K562 (cell line): ENCODE data around the gene USF2. TPM values are rescaled to one million over a fixed set of nuclear protein-coding genes. Genes with fewer than 3 reads are reported as not detected.
A peak's percentile ranks its signal among the peaks of the same experiment; 100 is the strongest.

Source experiments
- CHD4 ChIP-seq: fragments of 200-600 bp; sonication (generic); IDR thresholded peaks from 3 replicates; pipeline ENCODE4 v1.6.1; 2012; ENCODE audit warnings: low read depth, mild to moderate bottlenecking, mixed read lengths, low read length, inconsistent platforms; ENCODE audit not compliant: insufficient read depth, insufficient replicate concordance, poor library complexity, severe bottlenecking
- CTBP1 ChIP-seq: fragments of 450-650 bp; IDR thresholded peaks from 2 replicates; pipeline ENCODE4 v1.6.1; 2016; ENCODE audit warnings: borderline replicate concordance
- HDAC2 ChIP-seq: fragments of 450-650 bp; IDR thresholded peaks from 2 replicates; pipeline ENCODE4 v1.6.1; 2016; ENCODE audit warnings: mild to moderate bottlenecking
- IFI16 ChIP-seq: fragments of 250-450 bp; sonication (Bioruptor Pico); IDR thresholded peaks from 2 replicates; pipeline ENCODE4 v2.1.2; 2022; ENCODE audit warnings: mild to moderate bottlenecking, inconsistent platforms
- JUND ChIP-seq, 2 experiments: IDR thresholded peaks; 2 replicates in 1 of 2; 3 replicates in 1 of 2; pipeline ENCODE4 v1.6.1; 2011; ENCODE audit warnings: borderline replicate concordance in 2 of 2, low read depth in 2 of 2, low read length in 2 of 2, improper control_type of control experiment in 1 of 2, missing biosample characterization in 1 of 2, missing genetic modification characterization in 1 of 2, missing genetic modification reagents in 1 of 2
- KDM2B ChIP-seq: fragments of 250-450 bp; sonication (Bioruptor Pico); IDR thresholded peaks from 2 replicates; pipeline ENCODE4 v1.8.0; 2021; ENCODE audit warnings: mild to moderate bottlenecking, moderate library complexity
- MTA3 ChIP-seq: fragments of 450-650 bp; formaldehyde crosslinking; IDR thresholded peaks from 2 replicates; pipeline ENCODE4 v1.6.1; 2017; ENCODE audit warnings: mild to moderate bottlenecking, borderline replicate concordance
- MYC ChIP-seq, 2 experiments: fragments of 250-450 bp in 1 of 2; sonication (Bioruptor Pico) in 1 of 2; IDR thresholded peaks; 2 replicates each; pipeline versions ENCODE4 v1.5.1 to v1.6.1; 2012 to 2021; ENCODE audit warnings: low read depth in 2 of 2, borderline replicate concordance in 1 of 2, improper control_type of control experiment in 1 of 2, low read length in 1 of 2, mild to moderate bottlenecking in 1 of 2, moderate library complexity in 1 of 2
- NR3C1 ChIP-seq: sonication (generic); formaldehyde crosslinking; IDR thresholded peaks from 2 replicates; pipeline ENCODE4 v1.8.1; 2022; ENCODE audit warnings: missing genetic modification reagents
- PHF20 ChIP-seq: fragments of 450-650 bp; IDR thresholded peaks from 2 replicates; pipeline ENCODE4 v1.6.1; 2018; ENCODE audit not compliant: partially characterized antibody
- RAD51 ChIP-seq: fragments of 450-650 bp; IDR thresholded peaks from 2 replicates; pipeline ENCODE4 v1.7.1; 2016; ENCODE audit warnings: low read depth, mild to moderate bottlenecking, borderline replicate concordance
- SMARCC2 ChIP-seq: fragments of 450-650 bp; IDR thresholded peaks from 2 replicates; pipeline ENCODE4 v1.6.1; 2017; ENCODE audit warnings: antibody characterized with exemption, moderate library complexity, mild to moderate bottlenecking, low read depth
- SP1 ChIP-seq: sonication (generic); formaldehyde crosslinking; IDR thresholded peaks from 2 replicates; pipeline ENCODE4 v1.8.1; 2022; ENCODE audit warnings: mild to moderate bottlenecking, missing genetic modification reagents
- SRF ChIP-seq, 2 experiments: fragments of 250-450, 450-650 bp in 1 of 2; sonication (Bioruptor Pico) in 1 of 2; sonication (generic) in 1 of 2; formaldehyde crosslinking; IDR thresholded peaks; 2 replicates each; pipeline versions ENCODE4 v1.5.0 to v1.5.1; 2020 to 2022; ENCODE audit warnings: mild to moderate bottlenecking in 1 of 2, missing genetic modification reagents in 1 of 2
- TCF3 ChIP-seq: sonication (generic); formaldehyde crosslinking; IDR thresholded peaks from 2 replicates; pipeline ENCODE4 v1.4.0; 2020; ENCODE audit warnings: mild to moderate bottlenecking, missing genetic modification reagents
- WHSC1 ChIP-seq: IDR thresholded peaks from one replicate; pipeline ENCODE4 v1.6.1; 2012; ENCODE audit warnings: low read length, control low read depth, inconsistent platforms
- ZNF444 ChIP-seq: fragments of 250-450 bp; sonication (Bioruptor Pico); IDR thresholded peaks from 2 replicates; pipeline ENCODE4 v1.4.0; 2020; ENCODE audit warnings: mild to moderate bottlenecking, moderate library complexity
- polyA plus RNA-seq, 8 experiments: library from polyadenylated mRNA; depleted of rRNA in 4 of 8; stranded (reverse) in 5 of 8; unstranded in 3 of 8; fragments of >200 nt; fragmentation: Nextera tagmentation in 2 of 8; fragmentation: Illumina TruSeq in 1 of 8; extraction: Ambion mirVana in 2 of 8; extraction: Trizol in 1 of 8; gene quantifications; 2 replicates each; pipeline versions ENCODE4 v1.2.1 to v1.2.3, GENCODE V29; 2011 to 2014; ENCODE audit warnings: inconsistent platforms in 1 of 8, missing spikeins in 1 of 8
- total RNA-seq, 7 experiments: library from RNA; depleted of rRNA in 6 of 7; stranded (reverse); fragments of >200 nt in 6 of 7; fragmentation: Illumina TruSeq in 2 of 7; extraction: Trizol in 2 of 7; gene quantifications; 2 replicates each; pipeline versions ENCODE4 v1.2.1 to v1.2.3, GENCODE V29; 2011 to 2021; ENCODE audit warnings: low replicate concordance in 1 of 7
- TF ChIP-seq, protein P1 (sequence below): fragments of 250-450 bp; sonication (Bioruptor Pico); IDR thresholded peaks from 2 replicates; pipeline ENCODE4 v1.5.1; 2021; ENCODE audit warnings: mild to moderate bottlenecking
- TF ChIP-seq, protein P2 (sequence below), 2 experiments: fragments of 450-650 bp; formaldehyde crosslinking in 1 of 2; IDR thresholded peaks; 2 replicates each; pipeline versions ENCODE4 v1.4.0 to v1.6.1; 2014 to 2020; ENCODE audit warnings: mild to moderate bottlenecking in 2 of 2, borderline replicate concordance in 1 of 2, low read depth in 1 of 2

Gene USF2
- total and polyA plus RNA-seq, 9 of the 15 experiments (the other 6 are each of a cell fraction or from before 2014, with no cell fraction given): 0.27 to 93.7 (median 58.4) TPM

- TF ChIP-seq KDM2B (CRISPR knock-in tag) (no peak), SMARCC2 (no peak), MYC (IDR thresholded peaks at IDR 0.05; ENCODE audit: low read depth, low read length) (0 out of 2 replicates have a peak, but pooled peaks have one; percentile 38), MYC (CRISPR knock-in tag; IDR thresholded peaks at IDR 0.05; ENCODE audit: borderline replicate concordance, low read depth) (no peak), PHF20 (peak; percentile 37), RAD51 (no peak), MTA3 (0 out of 2 replicates have a peak, but pooled peaks have one; percentile 21), WHSC1 (no peak), CHD4 (no peak), SP1 (no peak), NR3C1 (no peak), TCF3 (CRISPR knock-in tag) (no peak), HDAC2 (0 out of 2 replicates have a peak, but pooled peaks have one; percentile 48), SRF (CRISPR knock-in tag; IDR thresholded peaks at IDR 0.05) (no peak), JUND (IDR thresholded peaks at IDR 0.05; ENCODE audit: borderline replicate concordance, low read depth, low read length) (peak; percentile 50; the same call in 1 of the 2 replicates), JUND (tag; IDR thresholded peaks at IDR 0.05; ENCODE audit: borderline replicate concordance, low read depth, low read length) (no peak; the same call in 2 of the 3 replicates), CTBP1 (peak; percentile 83), IFI16 (CRISPR knock-in tag) (no peak), ZNF444 (no peak)
- TF ChIP-seq, protein P1, sequence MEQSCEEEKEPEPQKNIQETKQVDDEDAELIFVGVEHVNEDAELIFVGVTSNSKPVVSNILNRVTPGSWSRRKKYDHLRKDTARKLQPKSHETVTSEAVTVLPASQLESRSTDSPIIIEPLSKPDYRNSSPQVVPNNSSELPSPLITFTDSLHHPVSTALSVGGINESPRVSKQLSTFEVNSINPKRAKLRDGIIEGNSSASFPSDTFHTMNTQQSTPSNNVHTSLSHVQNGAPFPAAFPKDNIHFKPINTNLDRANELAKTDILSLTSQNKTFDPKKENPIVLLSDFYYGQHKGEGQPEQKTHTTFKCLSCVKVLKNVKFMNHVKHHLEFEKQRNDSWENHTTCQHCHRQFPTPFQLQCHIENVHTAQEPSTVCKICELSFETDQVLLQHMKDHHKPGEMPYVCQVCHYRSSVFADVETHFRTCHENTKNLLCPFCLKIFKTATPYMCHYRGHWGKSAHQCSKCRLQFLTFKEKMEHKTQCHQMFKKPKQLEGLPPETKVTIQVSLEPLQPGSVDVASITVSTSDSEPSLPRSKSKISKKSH (CRISPR knock-in tag): no peak
- TF ChIP-seq, protein P2, sequence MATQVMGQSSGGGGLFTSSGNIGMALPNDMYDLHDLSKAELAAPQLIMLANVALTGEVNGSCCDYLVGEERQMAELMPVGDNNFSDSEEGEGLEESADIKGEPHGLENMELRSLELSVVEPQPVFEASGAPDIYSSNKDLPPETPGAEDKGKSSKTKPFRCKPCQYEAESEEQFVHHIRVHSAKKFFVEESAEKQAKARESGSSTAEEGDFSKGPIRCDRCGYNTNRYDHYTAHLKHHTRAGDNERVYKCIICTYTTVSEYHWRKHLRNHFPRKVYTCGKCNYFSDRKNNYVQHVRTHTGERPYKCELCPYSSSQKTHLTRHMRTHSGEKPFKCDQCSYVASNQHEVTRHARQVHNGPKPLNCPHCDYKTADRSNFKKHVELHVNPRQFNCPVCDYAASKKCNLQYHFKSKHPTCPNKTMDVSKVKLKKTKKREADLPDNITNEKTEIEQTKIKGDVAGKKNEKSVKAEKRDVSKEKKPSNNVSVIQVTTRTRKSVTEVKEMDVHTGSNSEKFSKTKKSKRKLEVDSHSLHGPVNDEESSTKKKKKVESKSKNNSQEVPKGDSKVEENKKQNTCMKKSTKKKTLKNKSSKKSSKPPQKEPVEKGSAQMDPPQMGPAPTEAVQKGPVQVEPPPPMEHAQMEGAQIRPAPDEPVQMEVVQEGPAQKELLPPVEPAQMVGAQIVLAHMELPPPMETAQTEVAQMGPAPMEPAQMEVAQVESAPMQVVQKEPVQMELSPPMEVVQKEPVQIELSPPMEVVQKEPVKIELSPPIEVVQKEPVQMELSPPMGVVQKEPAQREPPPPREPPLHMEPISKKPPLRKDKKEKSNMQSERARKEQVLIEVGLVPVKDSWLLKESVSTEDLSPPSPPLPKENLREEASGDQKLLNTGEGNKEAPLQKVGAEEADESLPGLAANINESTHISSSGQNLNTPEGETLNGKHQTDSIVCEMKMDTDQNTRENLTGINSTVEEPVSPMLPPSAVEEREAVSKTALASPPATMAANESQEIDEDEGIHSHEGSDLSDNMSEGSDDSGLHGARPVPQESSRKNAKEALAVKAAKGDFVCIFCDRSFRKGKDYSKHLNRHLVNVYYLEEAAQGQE (IDR thresholded peaks at IDR 0.05; ENCODE audit: borderline replicate concordance): peak; percentile 64
- TF ChIP-seq, protein P2 (CRISPR knock-in tag; IDR thresholded peaks at IDR 0.05; ENCODE audit: low read depth): no peak
Measured at GRCh38 chr19:35327642-35328041, 58.9 kb downstream of the USF2 start (continued).
